ENCODE results near the gene CPSF6.

GRCh38 chr12:69258655-69259054, 19.3 kb downstream of the CPSF6 start:
- no peak for TF ChIP-seq POLR2A (IDR thresholded peaks at IDR 0.05; ENCODE audit: low read depth, low read length)
- TF ChIP-seq CTCF (IDR thresholded peaks at IDR 0.05; ENCODE audit: extremely low read depth in 1 of 2, insufficient read depth in 1 of 2, low read depth in 1 of 2, low read length in 2 of 2) = no peak
- TF ChIP-seq JUN (IDR thresholded peaks at IDR 0.05; ENCODE audit: borderline replicate concordance, insufficient read depth, insufficient read length, low read depth) = no peak
- no peak for TF ChIP-seq EZH2 (IDR thresholded peaks at IDR 0.05; ENCODE audit: borderline replicate concordance, low read depth, low read length, severe bottlenecking)

All from endothelial cell of umbilical vein (primary cell).